Measurements from ENCODE around the gene SSC4D.
"Not testable (repeated sequence)": the region's sequence is repeated elsewhere in the genome, so short reads cannot be mapped to it uniquely, and the experiment has no call there.

The SSC4D gene

DNA sequence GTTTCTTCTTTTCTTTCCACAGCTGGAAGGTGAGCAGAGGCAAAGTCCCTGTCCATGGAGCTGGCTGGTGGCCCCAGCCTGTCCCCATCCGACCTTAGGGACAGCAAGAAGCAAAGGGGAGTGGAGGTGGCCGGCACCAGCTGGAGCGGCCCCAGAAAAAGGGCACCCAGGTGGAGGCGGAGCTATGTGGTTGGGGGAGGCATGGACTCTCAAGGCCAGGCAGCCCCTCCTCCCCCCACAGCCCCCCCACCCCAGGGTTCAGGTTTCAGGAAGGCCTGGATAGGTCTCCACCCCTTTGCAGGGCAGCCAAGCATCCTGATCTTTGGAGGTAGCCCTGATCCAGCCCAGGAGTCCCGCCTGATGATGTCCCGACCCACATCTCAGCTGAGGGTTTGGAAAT, at the start of gene SSC4D:
SSC4D (minus strand) TSS at position 161 of the 400 bp plus-strand sequence. CDS start 5,258 bp downstream, outside the sequence.
- no peak for DNase-seq

DNA sequence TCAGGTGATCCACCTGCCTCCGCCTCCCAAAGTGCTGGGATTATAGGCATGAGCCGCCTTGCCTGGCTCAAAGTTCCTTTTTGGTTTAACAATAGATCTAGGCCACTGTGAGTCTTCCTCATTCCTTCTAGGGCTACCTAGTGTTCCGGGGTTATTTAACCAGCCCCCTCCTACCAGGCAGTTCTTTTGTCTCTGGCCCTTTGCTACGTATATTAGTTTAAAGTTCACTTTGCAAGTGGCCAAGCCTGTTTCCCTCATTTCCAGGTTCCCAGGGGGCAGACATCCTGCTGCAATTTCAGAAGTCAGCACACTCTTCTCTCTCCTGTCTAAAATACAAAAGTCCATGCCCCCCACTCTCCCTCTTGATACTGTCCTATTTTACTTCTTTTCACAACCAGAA, 49.0 kb upstream of the SSC4D start:
- not testable (repeated sequence) for DNase-seq

GRCh38 chr7:76457017-76457416, 47.5 kb upstream of the SSC4D start:
- DNase-seq = not testable (repeated sequence)

- not testable (repeated sequence) for DNase-seq
These were observed 36.1 kb upstream of the SSC4D start for GRCh38 chr7:76445577-76446008.

DNA sequence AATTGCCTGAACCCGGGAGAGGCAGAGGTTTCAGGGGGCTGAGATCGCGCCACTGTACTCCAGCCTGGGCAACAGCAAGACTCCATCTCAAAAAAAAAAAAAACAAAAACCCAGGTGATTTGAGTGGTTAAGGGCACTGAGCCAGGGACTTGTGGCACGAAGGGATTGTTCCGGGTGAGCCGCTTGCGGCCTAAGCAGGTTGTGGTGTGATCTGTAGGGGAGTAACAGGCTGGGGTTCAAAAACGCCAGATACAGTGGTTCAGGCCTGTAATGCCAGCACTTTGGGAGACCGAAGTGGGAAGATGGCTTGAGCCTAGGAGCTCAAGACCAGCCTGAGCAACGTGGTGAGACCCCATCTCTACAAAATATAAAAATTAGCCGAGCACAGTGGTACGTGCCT, 34.3 kb upstream of the SSC4D start:
- DNase-seq = not testable (repeated sequence)

DNA sequence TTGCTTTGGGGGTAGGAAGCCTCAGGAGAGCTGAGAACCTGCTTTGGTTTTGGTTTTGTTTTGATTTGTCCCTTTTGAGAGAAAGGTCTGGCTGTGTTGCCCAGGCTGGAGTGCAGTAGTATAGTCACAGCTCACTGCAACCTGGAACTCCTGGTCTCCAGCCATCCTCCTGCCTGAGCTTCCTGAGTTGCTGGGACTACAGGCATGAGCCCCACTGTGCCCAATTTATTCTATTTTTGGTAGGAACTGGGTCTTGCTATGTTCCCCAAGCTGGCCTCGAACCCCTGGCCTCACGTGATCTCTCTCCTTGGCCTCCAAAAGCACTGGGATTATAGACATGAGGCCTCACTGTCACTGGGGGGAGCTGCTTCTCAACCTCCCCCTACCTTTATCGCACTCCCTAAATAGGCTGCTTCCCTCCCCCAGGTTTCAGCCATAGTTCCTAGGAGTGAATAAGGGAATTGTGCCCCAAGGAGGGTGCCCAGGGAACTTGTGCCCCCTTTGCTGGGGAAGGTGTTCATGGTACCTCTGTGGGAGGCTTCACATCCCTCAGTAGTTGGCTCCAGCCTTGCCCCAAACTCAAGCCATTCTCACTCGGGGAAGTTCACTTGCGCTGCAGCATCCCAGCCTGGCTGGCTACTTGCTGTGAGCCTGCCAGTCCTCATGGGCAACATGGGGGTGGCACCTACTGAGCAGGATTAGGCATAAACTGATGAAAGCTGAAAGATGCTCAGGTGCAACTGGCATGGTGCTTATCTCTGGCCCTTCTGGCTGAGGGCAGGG, 33.4 kb upstream of the SSC4D start:
- DNase-seq = not testable (repeated sequence)

- DNase-seq = not testable (repeated sequence)
These were observed 32.3 kb upstream of the SSC4D start for GRCh38 chr7:76441792-76442191.

GRCh38 chr7:76440404-76440803, 30.9 kb upstream of the SSC4D start:
- not testable (repeated sequence) for DNase-seq

DNA sequence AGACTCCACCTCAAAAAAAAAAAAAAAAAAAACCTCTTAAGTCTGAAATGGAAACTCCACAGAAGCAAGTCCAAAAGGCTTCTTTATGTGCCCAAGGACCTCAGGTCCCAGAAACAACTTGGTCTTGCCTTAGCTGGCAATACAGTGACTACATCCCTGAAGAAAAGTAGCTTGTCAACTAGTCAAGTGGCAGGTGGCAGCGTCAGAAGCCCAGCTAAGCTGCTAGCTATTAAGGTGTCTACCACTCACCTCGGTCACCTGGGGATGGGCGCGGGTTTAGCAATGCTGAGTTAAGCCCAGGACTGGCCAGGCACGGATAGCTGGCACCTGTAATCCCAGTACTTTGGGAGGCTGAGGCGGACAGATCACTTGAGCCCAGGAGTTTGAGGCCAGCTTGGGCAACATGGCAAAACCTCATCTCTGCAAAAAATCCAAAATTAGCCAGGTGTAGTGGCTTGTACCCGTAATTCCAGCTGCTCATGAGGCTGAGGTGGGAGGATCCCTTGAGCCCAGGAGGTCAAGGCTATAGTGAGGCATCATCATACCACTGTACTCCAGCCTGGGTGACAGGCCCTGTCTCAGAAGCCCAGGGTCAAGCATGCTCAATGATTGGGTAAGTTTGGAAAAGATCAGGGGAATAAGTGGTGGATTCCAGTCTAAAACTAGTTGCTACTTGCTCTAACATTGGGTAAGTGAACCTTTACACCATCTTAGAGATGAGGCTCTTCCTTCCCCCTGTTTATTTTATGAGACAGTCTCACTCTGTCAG, 29.8 kb upstream of the SSC4D start:
- DNase-seq = not testable (repeated sequence)

DNA sequence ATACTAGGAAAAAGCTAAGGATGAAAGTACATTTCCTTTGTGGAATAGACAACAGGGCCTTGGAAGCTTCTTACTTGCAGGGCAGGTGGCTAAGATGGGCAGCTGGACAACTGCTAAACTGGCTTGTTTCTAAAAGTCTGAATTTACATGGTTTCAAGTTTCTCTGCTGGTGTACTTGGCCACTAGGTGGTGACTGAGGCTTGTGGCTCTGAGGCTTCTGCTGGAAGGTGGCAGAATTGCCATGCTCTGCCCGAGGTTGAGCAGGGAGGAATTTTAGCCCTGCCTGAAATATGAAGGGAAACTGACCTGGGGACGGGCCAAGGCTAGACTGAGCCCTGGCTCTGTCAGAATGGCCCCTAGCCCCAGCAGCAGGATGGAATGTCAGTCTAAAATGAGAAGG, 28.4 kb upstream of the SSC4D start:
- DNase-seq = peak; percentile 70

GRCh38 chr7:76430836-76431235, 21.3 kb upstream of the SSC4D start:
- DNase-seq = no peak

DNA sequence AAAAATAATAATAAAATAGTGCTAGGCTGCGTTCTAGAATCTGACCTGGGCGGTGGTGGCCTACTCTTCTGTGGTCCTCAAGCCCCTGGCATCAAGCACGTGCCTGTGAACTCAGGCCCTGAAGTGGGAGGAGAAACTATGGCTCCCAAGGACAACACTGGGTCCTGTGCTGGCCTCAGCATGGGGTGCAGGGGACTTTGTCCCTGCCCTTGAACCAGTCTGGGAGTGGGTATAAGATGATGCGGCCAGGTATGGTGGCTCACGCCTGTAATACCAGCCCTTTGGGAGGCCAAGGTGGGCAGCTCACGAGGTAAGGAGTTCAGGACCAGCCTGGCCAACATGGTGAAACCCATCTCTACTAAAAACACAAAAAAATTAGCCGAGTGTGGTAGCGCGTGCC, 20.7 kb upstream of the SSC4D start:
- DNase-seq = no peak

- no peak for DNase-seq
These were observed 19.6 kb upstream of the SSC4D start for GRCh38 chr7:76428868-76429805.

DNA sequence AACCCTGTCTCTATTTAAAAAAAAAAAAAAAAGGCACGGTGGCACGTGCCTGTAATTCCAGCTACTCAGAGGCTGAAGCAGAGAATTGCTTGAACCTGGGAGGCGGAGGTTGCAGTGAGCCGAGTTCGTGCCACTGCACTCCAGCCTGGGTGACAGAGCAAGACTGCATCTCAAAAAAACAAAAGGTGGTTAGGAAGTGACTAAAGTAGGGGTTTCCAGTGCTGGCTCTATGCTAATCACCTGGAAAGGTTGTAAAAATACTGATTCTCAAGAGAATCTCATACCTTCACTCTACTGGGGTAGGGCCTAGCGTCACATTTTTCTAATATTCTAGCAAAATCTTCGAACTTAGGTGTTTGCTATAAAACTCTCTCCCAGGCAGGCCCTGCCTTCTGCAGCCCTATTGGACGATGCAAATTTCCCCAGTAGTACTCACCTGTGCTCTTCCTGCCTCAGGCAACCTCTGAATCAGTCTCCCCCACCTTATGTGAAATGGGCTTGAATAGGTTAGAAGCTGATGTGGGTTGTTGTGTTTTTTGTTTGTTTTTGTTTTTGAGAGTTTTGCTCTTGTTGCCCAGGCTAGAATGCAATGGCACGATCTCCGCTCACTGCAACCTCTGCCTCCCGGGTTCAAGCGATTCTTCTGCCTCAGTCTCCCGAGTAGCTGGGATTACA, 18.8 kb upstream of the SSC4D start:
- DNase-seq = no peak

GRCh38 chr7:76427635-76428034, 18.1 kb upstream of the SSC4D start:
- DNase-seq = no peak

GRCh38 chr7:76426246-76426645, 16.7 kb upstream of the SSC4D start:
- DNase-seq = no peak

- DNase-seq = not testable (repeated sequence)
These were observed 16.1 kb upstream of the SSC4D start for GRCh38 chr7:76425558-76425957.

- DNase-seq = no peak
These were observed 15.7 kb upstream of the SSC4D start for GRCh38 chr7:76425156-76425555.

- no peak for DNase-seq
These were observed 15.1 kb upstream of the SSC4D start, which contains the start of gene ZP3 for GRCh38 chr7:76424413-76425111. Gene ZP3, plus strand, starts transcription at chr7:76424950. Its CDS starts 15 bp downstream, at chr7:76424965.

- no peak for DNase-seq
These were observed 14.3 kb upstream of the SSC4D start for GRCh38 chr7:76423666-76424412.

DNA sequence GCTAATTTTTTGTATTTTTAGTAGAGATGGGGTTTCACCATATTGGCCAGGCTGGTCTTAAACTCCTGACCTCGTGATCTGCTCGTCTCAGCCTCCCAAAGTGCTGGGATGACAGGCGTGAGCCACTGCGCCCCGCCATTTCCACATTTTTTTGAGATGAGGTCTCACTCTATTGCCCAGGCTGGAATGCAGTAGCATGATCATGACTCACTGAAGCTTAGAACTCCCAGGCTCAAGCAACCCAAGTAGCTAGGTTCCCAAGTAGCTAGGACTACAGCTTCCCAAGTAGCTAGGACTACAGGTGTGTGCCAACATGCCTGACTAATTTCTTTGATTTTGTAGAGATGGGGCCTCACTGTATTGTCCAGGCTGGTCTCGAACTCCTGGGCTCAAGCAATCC, 11.6 kb upstream of the SSC4D start:
- DNase-seq = not testable (repeated sequence)
